ENCODE results near the gene MIA2.

DNA sequence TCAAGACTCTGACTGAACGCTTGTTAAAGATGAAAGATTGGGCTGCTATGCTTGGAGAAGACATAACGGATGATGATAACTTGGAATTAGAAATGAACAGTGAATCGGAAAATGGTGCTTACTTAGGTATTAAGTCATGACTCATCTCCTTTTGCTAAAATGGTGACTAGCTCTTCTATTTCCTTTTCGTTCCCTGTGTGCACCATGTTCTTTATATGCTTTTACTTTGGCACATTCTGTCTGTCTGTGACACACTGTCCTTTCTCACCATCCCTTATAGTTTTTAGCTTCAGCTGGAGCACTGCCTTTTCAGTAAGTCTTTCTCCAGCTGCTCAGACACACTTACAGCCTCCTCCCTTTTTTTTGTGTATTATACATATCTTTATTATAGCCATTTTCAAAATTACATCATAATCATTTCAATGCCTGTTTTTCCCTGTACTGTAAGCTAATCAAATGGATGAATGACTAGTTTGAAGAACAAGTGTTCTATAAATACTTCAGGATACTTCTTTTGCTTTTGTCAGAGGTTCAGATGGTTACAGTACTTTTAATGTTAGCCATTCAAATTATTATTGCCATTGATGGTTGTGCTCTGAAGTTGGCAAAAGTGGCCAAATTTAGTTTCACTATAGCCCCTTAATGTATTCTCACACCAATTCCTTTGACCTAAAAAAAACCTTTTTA is 68.6 kb downstream of the MIA2 start:
- no peak for TF ChIP-seq POLR2A (IDR thresholded peaks at IDR 0.05)
- no peak for TF ChIP-seq CTCF (IDR thresholded peaks at IDR 0.05)

All from prostate gland (tissue), 2 donors.